ENCODE measurements around the gene PRRC2C. TPM values are rescaled to one million over a fixed set of nuclear protein-coding genes. Genes with fewer than 3 reads are reported as not detected.
A peak's percentile ranks its signal among the peaks of the same experiment; 100 is the strongest.

Gene PRRC2C
- total RNA-seq, 6 experiments from 2014 or later, result 125 to 144 (median 136) TPM

- H3K4me1 Mint-ChIP-seq (ENCODE audit: low read depth), result peaks cover 65% of the 10 kb centered on the region
- H3K27me3 Mint-ChIP-seq (ENCODE audit: insufficient read depth), result no peaks in the 10 kb centered on the region
- H3K36me3 Mint-ChIP-seq (ENCODE audit: low read depth), result peaks cover 12% of the 10 kb centered on the region; the same call in 1 of the 2 replicates
- TF ChIP-seq CTCF (IDR thresholded peaks at IDR 0.05), result no peak
- no peaks in the 10 kb centered on the region for H3K9me3 Mint-ChIP-seq
- DNase-seq, result no peak
- no peak overlapping the region for H3K27ac Mint-ChIP-seq
- H3K4me3 Mint-ChIP-seq, result no peak overlapping the region
Observed at GRCh38 chr1:171509191-171509590, 23.9 kb downstream of the PRRC2C start.

GRCh38 chr1:171513743-171514142, 28.4 kb downstream of the PRRC2C start:
- no peaks in the 10 kb centered on the region for H3K9me3 Mint-ChIP-seq
- no peak for TF ChIP-seq CTCF (IDR thresholded peaks at IDR 0.05)
- H3K27me3 Mint-ChIP-seq (ENCODE audit: insufficient read depth), result no peaks in the 10 kb centered on the region
- no peak for DNase-seq
- H3K27ac Mint-ChIP-seq, result no peak overlapping the region
- peaks cover 38% of the 10 kb centered on the region for H3K36me3 Mint-ChIP-seq (ENCODE audit: low read depth)
- no peak overlapping the region for H3K4me3 Mint-ChIP-seq
- H3K4me1 Mint-ChIP-seq (ENCODE audit: low read depth), result peaks cover 43% of the 10 kb centered on the region

GRCh38 chr1:171515299-171515698, 30.0 kb downstream of the PRRC2C start:
- Mint-ChIP-seq H3K27ac (no peak overlapping the region), H3K27me3 (ENCODE audit: insufficient read depth) (no peaks in the 10 kb centered on the region), H3K4me1 (ENCODE audit: low read depth) (peaks cover 35% of the 10 kb centered on the region), H3K36me3 (ENCODE audit: low read depth) (peaks cover 38% of the 10 kb centered on the region), H3K4me3 (no peak overlapping the region), H3K9me3 (no peaks in the 10 kb centered on the region)
- no peak for TF ChIP-seq CTCF (IDR thresholded peaks at IDR 0.05)
- DNase-seq, result no peak

- H3K4me1 Mint-ChIP-seq (ENCODE audit: low read depth), result peaks cover 31% of the 10 kb centered on the region
- no peak overlapping the region for H3K27ac Mint-ChIP-seq
- H3K9me3 Mint-ChIP-seq, result no peaks in the 10 kb centered on the region
- no peak overlapping the region for H3K4me3 Mint-ChIP-seq
- no peaks in the 10 kb centered on the region for H3K27me3 Mint-ChIP-seq (ENCODE audit: insufficient read depth)
- DNase-seq, result no peak
- peaks cover 38% of the 10 kb centered on the region for H3K36me3 Mint-ChIP-seq (ENCODE audit: low read depth)
- TF ChIP-seq CTCF (IDR thresholded peaks at IDR 0.05), result no peak
Observed at GRCh38 chr1:171515741-171516140, 30.4 kb downstream of the PRRC2C start.

GRCh38 chr1:171521567-171521966, 36.2 kb downstream of the PRRC2C start:
- no peak for TF ChIP-seq CTCF (IDR thresholded peaks at IDR 0.05)
- Mint-ChIP-seq H3K4me1 (ENCODE audit: low read depth) (peaks cover 11% of the 10 kb centered on the region), H3K36me3 (ENCODE audit: low read depth) (peaks cover 26% of the 10 kb centered on the region), H3K9me3 (no peaks in the 10 kb centered on the region), H3K4me3 (no peak overlapping the region), H3K27me3 (ENCODE audit: insufficient read depth) (no peaks in the 10 kb centered on the region), H3K27ac (peak overlapping the region; percentile 19; the same call in 1 of the 2 replicates)
- no peak for DNase-seq

- Mint-ChIP-seq H3K27me3 (ENCODE audit: insufficient read depth) (no peaks in the 10 kb centered on the region), H3K4me1 (ENCODE audit: low read depth) (no peaks in the 10 kb centered on the region), H3K4me3 (no peak overlapping the region), H3K27ac (no peak overlapping the region), H3K9me3 (no peaks in the 10 kb centered on the region), H3K36me3 (ENCODE audit: low read depth) (peaks cover 48% of the 10 kb centered on the region)
- no peak for DNase-seq
- no peak for TF ChIP-seq CTCF (IDR thresholded peaks at IDR 0.05)
Observed at GRCh38 chr1:171530676-171531075, 45.3 kb downstream of the PRRC2C start.

Measured in HFFc6 (cell line).